Testis (tissue), 3 donors: ENCODE results near the gene INTS6. TPM values are rescaled to one million over a fixed set of nuclear protein-coding genes. Genes with fewer than 3 reads are reported as not detected.

Experiments
- DNase-seq: peaks from one replicate; pipeline ENCODE4 v3.0.0-alpha.2; 2019
- H3K27ac ChIP-seq, 2 donors: fragments of 200-600 bp; sonication (generic); one replicate each; pipeline ENCODE4 v1.5.1; 2019
- H3K27me3 ChIP-seq: fragments of 200-600 bp; sonication (generic); one replicate; pipeline ENCODE4 v1.5.1; 2019
- H3K36me3 ChIP-seq: fragments of 200-600 bp; sonication (generic); one replicate; pipeline ENCODE4 v1.5.1; 2017; ENCODE audit warnings: low read depth; ENCODE audit errors: missing control alignments
- H3K4me1 ChIP-seq: fragments of 200-600 bp; sonication (generic); one replicate; pipeline ENCODE4 v1.5.1; 2019
- H3K4me3 ChIP-seq, 2 donors: fragments of 200-600 bp; sonication (generic); one replicate each; pipeline ENCODE4 v1.5.1; 2017 to 2019
- H3K9me3 ChIP-seq: fragments of 200-600 bp; sonication (generic); one replicate; pipeline ENCODE4 v1.5.1; 2017
- CTCF ChIP-seq, 3 experiments: fragments of 450-650 bp in 2 of 3; fragments of 200-600 bp in 1 of 3; sonication (generic) in 1 of 3; IDR thresholded peaks; one replicate each; pipeline ENCODE4 v1.5.1; 2016 to 2019; ENCODE audit warnings: antibody characterized with exemption in 3 of 3, mild to moderate bottlenecking in 2 of 3, moderate library complexity in 1 of 3
- POLR2A ChIP-seq: fragments of 450-650 bp; IDR thresholded peaks from one replicate; pipeline ENCODE4 v1.6.1; 2017; ENCODE audit warnings: antibody characterized with exemption, mild to moderate bottlenecking, moderate library complexity
- WGBS, 2 donors: methylation state at CpG; one replicate each; pipeline ENCODE4 v1.1.5; 2018; 5-methylcytosine and 5-hydroxymethylcytosine counted together
- intact Hi-C: fragments of 100-400 bp; cut with DNase I; formaldehyde crosslinking; loops from one replicate; pipeline ENCODE4 v1.15.1; 2023; ENCODE audit warnings: low total_unique reads
- microRNA-seq, 2 donors: library from miRNA; unstranded; fragments of <30 nt; microRNA quantifications; one replicate each; pipeline ENCODE4, GENCODE V29; 2016; ENCODE audit warnings: borderline number of aligned reads in 2 of 2, borderline replicate concordance in 1 of 2
- polyA plus RNA-seq: library from polyadenylated mRNA; stranded (reverse); fragments of 350-450 nt; fragmentation: Illumina TruSeq; extraction: RNeasy Lipid Tissue Mini Kit (QIAGEN cat#74804); gene quantifications from one replicate; pipeline ENCODE4 v1.2.3, GENCODE V29; 2014; ENCODE audit warnings: low read depth, low replicate concordance; ENCODE audit not compliant: insufficient read depth
- small RNA-seq, 2 donors: library from RNA; depleted of rRNA; stranded (forward); fragments of <200 nt; gene quantifications; one replicate each; pipeline ENCODE3, GENCODE V24; 2016
- total RNA-seq, 2 donors: library from RNA; depleted of rRNA; stranded (reverse); fragments of >200 nt; gene quantifications; one replicate each; pipeline ENCODE4 v1.2.3, GENCODE V29; 2016

Gene INTS6
- total and polyA plus RNA-seq, 3 donors from 2014 or later, result 97.6 to 132 (median 130) TPM

- Histone ChIP-seq H3K27ac (no peak overlapping the region), H3K4me1 (no peaks in the 10 kb centered on the region), H3K27me3 (no peaks in the 10 kb centered on the region), H3K36me3 (no peaks in the 10 kb centered on the region), H3K4me3 (no peak overlapping the region), H3K9me3 (no peaks in the 10 kb centered on the region)
- DNase-seq, result no peak
- 82 to 91% methylated on average over 3 of the region's 3 CpGs for WGBS, 2 donors
- no peak for TF ChIP-seq POLR2A
- TF ChIP-seq CTCF (IDR thresholded peaks at IDR 0.05), result no peak
- intact Hi-C loops, result no loop called here
Observed at GRCh38 chr13:51318876-51319275, 134.0 kb downstream of the INTS6 start.

- H3K9me3 ChIP-seq, result no peaks in the 10 kb centered on the region
- H3K27ac ChIP-seq, result no peak overlapping the region
- H3K4me3 ChIP-seq, result no peak overlapping the region
- H3K36me3 ChIP-seq, result no peaks in the 10 kb centered on the region
- no peak for DNase-seq
- intact Hi-C loops, result no loop called here
- TF ChIP-seq POLR2A, result no peak
- 89 to 91% methylated on average over 2 of the region's 2 CpGs for WGBS, 2 donors
- no peaks in the 10 kb centered on the region for H3K27me3 ChIP-seq
- no peaks in the 10 kb centered on the region for H3K4me1 ChIP-seq
Observed at GRCh38 chr13:51318015-51318414, 134.8 kb downstream of the INTS6 start.

GRCh38 chr13:51317262-51317661 is 135.6 kb downstream of the INTS6 start:
- intact Hi-C loops, result no loop called here
- Histone ChIP-seq H3K4me1 (no peaks in the 10 kb centered on the region), H3K9me3 (no peaks in the 10 kb centered on the region), H3K27me3 (no peaks in the 10 kb centered on the region), H3K27ac (no peak overlapping the region), H3K36me3 (no peaks in the 10 kb centered on the region), H3K4me3 (no peak overlapping the region)
- DNase-seq, result no peak
- 92 to 93% methylated on average over 1 of the region's 1 CpG for WGBS, 2 donors
- TF ChIP-seq POLR2A, result no peak
- TF ChIP-seq CTCF (IDR thresholded peaks at IDR 0.05), result no peak

GRCh38 chr13:51313619-51314018 is 139.2 kb downstream of the INTS6 start:
- intact Hi-C loops, result no loop called here
- 64 to 100% methylated on average over 1 of the region's 1 CpG for WGBS, 2 donors
- Histone ChIP-seq H3K4me3 (no peak overlapping the region), H3K36me3 (no peaks in the 10 kb centered on the region), H3K27me3 (no peaks in the 10 kb centered on the region), H3K27ac (no peak overlapping the region), H3K4me1 (no peaks in the 10 kb centered on the region), H3K9me3 (no peaks in the 10 kb centered on the region)
- DNase-seq, result no peak
- no peak for TF ChIP-seq POLR2A
- no peak for TF ChIP-seq CTCF (IDR thresholded peaks at IDR 0.05)

GRCh38 chr13:51311957-51312520 is 140.8 kb downstream of the INTS6 start:
- Histone ChIP-seq H3K27me3 (no peaks in the 10 kb centered on the region), H3K36me3 (no peaks in the 10 kb centered on the region), H3K4me3 (no peak overlapping the region), H3K9me3 (no peaks in the 10 kb centered on the region), H3K4me1 (no peaks in the 10 kb centered on the region), H3K27ac (no peak overlapping the region)
- WGBS, 2 donors, result 87 to 92% methylated on average over 5 of the region's 5 CpGs
- no peak for DNase-seq
- TF ChIP-seq POLR2A (no peak), CTCF (IDR thresholded peaks at IDR 0.05) (no peak)
- intact Hi-C loops, result no loop called here

Small RNA genes lying within 50 kb of the gene (microRNA-seq; reads per million reads assigned to microRNA genes)
- gene MIR5693, result 0 reads per million in 2 donors

Small RNA genes lying within 50 kb of the gene (small RNA-seq; reads per million reads assigned to genes)
- 0 reads per million in 2 donors for gene MIR5693
- 0 reads per million in 2 donors for gene RN7SL320P
- gene SNRPGP11, result 0 reads per million in 2 donors

Other genes starting within 250 kb of the INTS6 start
- 1 to 10 TPM; 2.7 to 3.0 TPM for gene FAM124A, start 230.6 kb downstream of the INTS6 start, total RNA-seq
- 3.4 TPM for gene FAM124A, start 230.6 kb downstream of the INTS6 start, polyA plus RNA-seq
- under 1 TPM in 1 of 2 donors, not detected in 1; 0.12 TPM for gene SERPINE3, start 113.3 kb downstream of the INTS6 start, total RNA-seq
- 0.70 TPM for gene SERPINE3, start 113.3 kb downstream of the INTS6 start, polyA plus RNA-seq
- gene WDFY2, start 131.4 kb upstream of the INTS6 start, total RNA-seq, result 10 to 100 TPM; 36.1 to 45.8 TPM
- 17.1 TPM for gene WDFY2, start 131.4 kb upstream of the INTS6 start, polyA plus RNA-seq